NCI-H1436 (cell line): Measurements from ENCODE around the gene SDF2L1.
"Not testable (repeated sequence)": the region's sequence is repeated elsewhere in the genome, so short reads cannot be mapped to it uniquely, and the experiment has no call there.

ENCODE experiments used
- DNase-seq: peaks from one replicate; lab custom pipeline; 2025; lab: John Stamatoyannopoulos, UW

Gene SDF2L1

GRCh38 chr22:21661991-21662390, 19.9 kb downstream of the SDF2L1 start:
- DNase-seq = no peak

GRCh38 chr22:21663738-21664137, 21.6 kb downstream of the SDF2L1 start:
- no peak for DNase-seq

DNA sequence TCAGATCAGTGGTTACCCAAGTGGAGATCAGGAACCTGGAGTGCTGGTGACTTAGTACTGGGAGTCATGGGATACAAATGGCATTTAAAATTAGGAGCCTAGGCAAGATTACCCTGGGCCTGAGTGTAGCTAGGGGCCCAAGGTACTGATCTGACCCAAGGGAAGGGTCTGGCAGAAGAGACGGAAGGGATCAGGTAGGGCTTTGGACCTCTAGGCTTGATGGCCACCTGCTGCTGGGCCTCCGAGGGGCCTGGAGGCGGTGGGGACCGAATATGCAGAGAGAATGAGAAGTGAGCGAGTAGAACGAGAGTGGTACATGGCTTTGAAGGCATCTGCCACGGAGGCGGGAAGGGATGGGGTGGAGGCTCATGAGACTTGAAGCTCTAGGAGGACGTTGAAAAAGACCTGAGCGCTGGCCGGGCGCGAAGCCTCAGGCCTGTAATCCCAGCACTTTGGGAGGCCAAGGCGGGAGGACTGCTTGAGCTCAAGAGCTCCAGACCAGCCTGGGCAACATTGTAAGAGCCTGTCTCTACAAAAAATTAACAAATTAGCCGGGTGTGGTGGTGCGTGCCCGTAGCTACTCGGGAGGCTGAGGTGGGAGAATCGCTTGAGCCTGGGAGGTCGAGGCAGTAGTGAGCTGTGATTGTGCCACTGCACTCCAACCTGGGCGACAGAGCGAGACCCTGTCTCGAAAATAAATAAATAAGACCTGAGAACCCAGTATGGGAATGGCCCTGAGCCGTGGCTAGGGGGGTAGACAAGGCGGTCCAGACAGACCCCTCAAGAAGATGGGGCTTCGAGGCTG, 23.1 kb downstream of the SDF2L1 start:
- DNase-seq = no peak

GRCh38 chr22:21666786-21667185, 24.7 kb downstream of the SDF2L1 start:
- no peak for DNase-seq

DNA sequence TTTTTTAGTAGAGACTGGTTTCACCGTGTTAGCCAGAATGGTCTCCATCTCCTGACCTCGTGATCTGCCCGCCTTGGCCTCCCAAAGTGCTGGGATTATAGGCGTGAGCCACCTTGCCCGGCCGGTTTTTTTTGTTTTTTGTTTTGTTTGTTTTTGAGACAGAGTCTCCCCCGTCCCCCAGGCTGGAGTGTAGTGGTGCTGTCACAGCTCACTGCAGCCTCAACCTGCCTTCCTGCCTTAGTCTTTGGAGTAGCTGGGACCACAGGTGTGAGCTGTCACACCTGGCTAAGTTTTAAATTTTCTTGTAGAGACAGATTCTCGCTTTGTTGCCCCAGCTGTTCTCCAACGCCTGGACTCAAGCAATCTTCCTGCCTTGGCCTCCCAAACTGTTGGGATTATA, 26.9 kb downstream of the SDF2L1 start:
- DNase-seq = no peak

GRCh38 chr22:21672107-21672629, 30.1 kb downstream of the SDF2L1 start:
- no peak for DNase-seq

DNA sequence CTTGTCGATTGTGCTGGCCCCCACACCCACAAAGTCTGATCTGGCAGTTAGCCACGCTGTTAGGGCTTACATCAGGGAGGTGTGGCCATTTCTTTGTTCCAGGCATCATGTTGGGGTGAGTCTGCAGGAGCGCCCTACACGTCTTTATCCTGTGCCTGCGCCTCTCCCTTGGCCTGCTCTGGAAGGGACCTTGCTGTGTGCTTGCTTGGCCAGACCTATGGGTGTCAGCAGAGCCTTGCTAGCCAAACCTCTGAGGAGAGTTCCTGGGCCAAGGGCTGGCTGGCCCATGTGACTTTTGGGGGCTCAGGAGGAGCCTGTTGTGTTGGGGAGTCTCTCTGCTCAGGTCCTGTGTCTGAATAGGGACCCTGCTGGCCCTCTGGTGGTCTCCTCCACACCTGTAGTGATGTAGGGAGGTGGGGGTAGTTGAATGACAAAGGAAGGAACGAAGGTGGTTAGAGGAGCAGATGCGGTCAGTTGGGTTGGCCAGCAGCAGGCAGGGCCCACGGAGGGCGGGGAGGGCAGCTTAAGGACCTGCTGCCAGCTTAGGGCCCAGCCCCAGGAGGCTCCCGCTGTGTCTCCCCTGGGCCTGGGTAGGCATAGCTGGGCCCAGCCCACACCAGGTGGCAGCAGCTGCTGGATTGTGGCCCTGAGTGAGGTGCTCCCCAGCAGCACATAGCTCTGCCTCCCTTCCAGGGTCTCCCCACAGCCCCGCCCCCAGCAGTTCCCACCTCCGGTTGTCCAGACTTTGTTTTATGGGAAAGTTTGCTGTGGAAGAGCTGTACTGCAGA, 31.6 kb downstream of the SDF2L1 start:
- DNase-seq = no peak

DNA sequence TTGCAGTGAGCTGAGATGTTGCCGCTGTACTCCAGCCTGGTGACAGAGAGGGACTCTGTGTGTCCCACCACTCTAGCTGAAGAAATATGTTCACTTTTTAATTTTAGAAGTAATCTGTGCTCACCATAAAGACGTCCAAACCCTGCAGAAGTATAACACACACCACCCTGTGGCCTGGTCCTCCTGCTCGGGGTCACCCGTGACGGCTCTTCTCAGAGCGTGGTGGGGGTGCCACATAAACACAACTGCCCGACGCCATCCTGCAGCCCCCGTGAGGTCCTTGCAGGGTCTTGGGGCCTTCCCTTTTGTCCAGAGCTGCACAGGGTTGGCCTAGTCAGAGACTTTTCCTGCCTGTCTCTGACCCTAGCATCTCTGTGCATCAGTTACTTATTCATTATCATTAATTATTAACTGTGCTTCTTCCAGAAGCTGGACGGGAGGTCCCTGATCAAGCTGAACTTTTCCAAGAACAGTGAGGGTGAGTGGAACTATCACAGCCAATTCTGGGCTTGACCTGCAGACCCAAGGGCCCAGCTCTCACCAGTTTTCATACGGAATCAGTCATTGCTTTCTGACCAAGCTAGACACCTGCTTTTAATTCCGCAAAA, 32.6 kb downstream of the SDF2L1 start:
- DNase-seq = no peak

GRCh38 chr22:21677606-21678443, 35.7 kb downstream of the SDF2L1 start:
- no peak for DNase-seq

GRCh38 chr22:21678842-21679241, 36.7 kb downstream of the SDF2L1 start:
- not testable (repeated sequence) for DNase-seq

GRCh38 chr22:21679383-21679782, 37.3 kb downstream of the SDF2L1 start:
- no peak for DNase-seq

- DNase-seq = no peak
These were observed 38.9 kb downstream of the SDF2L1 start for GRCh38 chr22:21680830-21681565.

- no peak for DNase-seq
These were observed 39.7 kb downstream of the SDF2L1 start for GRCh38 chr22:21681566-21682370.

GRCh38 chr22:21682385-21683175, 40.5 kb downstream of the SDF2L1 start:
- no peak for DNase-seq

DNA sequence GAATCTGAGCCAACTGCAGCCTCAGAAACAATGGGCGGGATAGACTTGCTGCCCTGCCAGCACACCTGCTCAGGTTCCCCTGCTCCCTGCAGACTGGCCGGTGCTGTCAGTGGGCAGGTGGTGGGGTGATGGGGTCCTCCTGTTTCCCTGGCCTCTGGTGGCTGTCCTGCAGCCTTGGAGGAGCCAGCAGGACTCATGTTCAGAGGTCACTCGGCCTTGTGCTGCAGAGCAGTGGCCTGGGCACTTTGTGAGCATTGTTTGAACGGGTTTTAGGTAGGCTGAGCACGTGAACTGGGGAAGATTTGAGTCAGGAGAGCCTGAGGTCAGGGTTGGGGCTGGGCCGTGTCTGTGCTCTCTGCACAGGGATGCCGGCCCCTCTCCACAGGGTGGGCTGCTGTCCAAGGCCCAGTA, 41.3 kb downstream of the SDF2L1 start:
- no peak for DNase-seq

DNA sequence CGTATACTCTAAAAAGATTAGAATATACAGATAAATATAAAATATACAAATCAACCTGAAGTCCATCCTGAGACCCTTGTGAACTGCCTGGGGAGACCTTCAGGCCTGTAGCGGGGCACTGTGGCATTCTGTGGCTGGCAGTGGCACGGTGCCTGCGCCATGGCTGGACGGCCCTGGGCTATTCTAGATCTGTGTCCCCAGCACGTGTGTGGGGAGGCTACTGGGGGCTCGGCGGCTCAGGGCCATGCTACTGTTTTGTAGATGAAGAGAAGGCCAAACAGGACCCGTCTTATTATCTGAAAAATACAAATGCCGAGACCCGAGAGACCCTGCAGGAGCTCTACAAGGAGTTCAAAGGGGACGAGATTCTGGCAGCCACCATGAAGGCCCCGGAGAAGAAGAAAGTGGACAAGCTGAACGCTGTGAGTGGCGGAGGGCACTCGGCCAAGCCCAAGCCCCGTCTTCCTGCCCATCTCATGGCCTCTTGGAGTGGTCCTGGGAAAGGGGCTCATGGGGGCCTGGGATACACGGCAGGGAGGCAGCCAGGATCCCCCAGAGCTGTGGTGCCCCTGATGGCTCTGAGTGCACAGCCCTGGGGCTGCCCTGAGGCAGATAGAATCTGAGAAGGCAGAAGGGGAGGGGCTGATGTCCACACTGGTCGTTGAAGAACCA, 42.5 kb downstream of the SDF2L1 start:
- DNase-seq = no peak

GRCh38 chr22:21685164-21685513, 43.0 kb downstream of the SDF2L1 start:
- no peak for DNase-seq

DNA sequence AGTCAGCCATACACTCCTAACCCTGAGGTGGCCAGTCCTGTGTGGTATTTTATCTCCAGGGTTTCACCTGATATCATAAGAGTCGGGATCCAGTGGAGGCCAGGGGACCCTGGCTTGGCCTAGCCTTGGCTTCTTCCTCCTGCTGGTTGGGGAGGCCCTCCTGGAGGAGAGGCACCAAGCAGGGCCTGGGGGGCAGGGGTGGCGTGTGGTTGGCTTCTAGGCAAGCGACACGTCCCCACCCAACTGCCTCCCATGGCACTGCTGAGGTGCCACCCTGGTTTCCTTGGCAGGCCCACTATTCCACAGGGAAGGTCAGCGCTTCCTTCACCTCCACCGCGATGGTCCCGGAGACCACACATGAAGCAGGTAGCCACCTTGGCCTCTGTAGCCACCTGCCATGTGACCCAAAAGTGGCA, 44.1 kb downstream of the SDF2L1 start:
- no peak for DNase-seq
